ENCODE data around the gene MYO7B.

MYO7B gene

GRCh38 chr2:127624320-127624755 is 88.9 kb downstream of the MYO7B start:
- no peak for DNase-seq (ENCODE audit: low read depth in 2 of 2, low spot score in 1 of 2)

- DNase-seq (ENCODE audit: low read depth in 2 of 2, low spot score in 1 of 2): no peak
Measured at GRCh38 chr2:127624756-127625571, 89.5 kb downstream of the MYO7B start.

GRCh38 chr2:127625572-127625951 is 90.1 kb downstream of the MYO7B start:
- DNase-seq (ENCODE audit: low read depth in 2 of 2, low spot score in 1 of 2): no peak

- DNase-seq (ENCODE audit: low read depth in 2 of 2, low spot score in 1 of 2): no peak
Measured at GRCh38 chr2:127626175-127626574, 90.7 kb downstream of the MYO7B start.

GRCh38 chr2:127626917-127627739 is 91.6 kb downstream of the MYO7B start:
- no peak for DNase-seq (ENCODE audit: low read depth in 2 of 2, low spot score in 1 of 2)

- no peak for DNase-seq (ENCODE audit: low read depth in 2 of 2, low spot score in 1 of 2)
Measured at GRCh38 chr2:127627740-127628571, 92.5 kb downstream of the MYO7B start.

GRCh38 chr2:127628767-127629614 is 93.5 kb downstream of the MYO7B start:
- no peak for DNase-seq (ENCODE audit: low read depth in 2 of 2, low spot score in 1 of 2)

GRCh38 chr2:127629637-127630036 is 94.2 kb downstream of the MYO7B start:
- no peak for DNase-seq (ENCODE audit: low read depth in 2 of 2, low spot score in 1 of 2)

- DNase-seq (ENCODE audit: low read depth in 2 of 2, low spot score in 1 of 2): no peak
Measured at GRCh38 chr2:127630096-127630863, 94.8 kb downstream of the MYO7B start.

GRCh38 chr2:127630864-127631540 is 95.5 kb downstream of the MYO7B start:
- no peak for DNase-seq (ENCODE audit: low read depth in 2 of 2, low spot score in 1 of 2)

GRCh38 chr2:127631541-127631996 is 96.1 kb downstream of the MYO7B start:
- DNase-seq (ENCODE audit: low read depth in 2 of 2, low spot score in 1 of 2): no peak

- no peak for DNase-seq (ENCODE audit: low read depth in 2 of 2, low spot score in 1 of 2)
Measured at GRCh38 chr2:127631997-127632581, 96.6 kb downstream of the MYO7B start.

GRCh38 chr2:127632592-127633489 is 97.4 kb downstream of the MYO7B start:
- DNase-seq (ENCODE audit: low read depth in 2 of 2, low spot score in 1 of 2): no peak

GRCh38 chr2:127633556-127634065 is 98.1 kb downstream of the MYO7B start:
- no peak for DNase-seq (ENCODE audit: low read depth in 2 of 2, low spot score in 1 of 2)

GRCh38 chr2:127634066-127634617 is 98.7 kb downstream of the MYO7B start:
- DNase-seq (ENCODE audit: low read depth in 2 of 2, low spot score in 1 of 2): no peak

- DNase-seq (ENCODE audit: low read depth in 2 of 2, low spot score in 1 of 2): no peak
Measured at GRCh38 chr2:127634626-127635379, 99.3 kb downstream of the MYO7B start.

All from stimulated activated CD8-positive, alpha-beta memory T cell treated with anti-CD3 and anti-CD28 coated beads, Interleukin-4, amount 100 ng/mL, for 4 hours (primary cell).